ENCODE results near the gene BAZ2A. TPM values are rescaled to one million over a fixed set of nuclear protein-coding genes. Genes with fewer than 3 reads are reported as not detected.

The BAZ2A gene
- total RNA-seq (100 to 1,000 TPM in 2 of 7 donors, 10 to 100 TPM in 5; 49.4 to 105 (median 77.5) TPM), polyA plus RNA-seq (10 to 100 TPM; 38.3 to 93.6 TPM)
- long read RNA-seq, donor 1, partial matches to known transcripts, result 69 of 105 reads
- long read RNA-seq, donor 1, other reads (novel, unspliced or antisense), result 36 of 105 reads
- long read RNA-seq, donor 2, partial matches to known transcripts, result 24 of 25 reads
- long read RNA-seq, donor 2, other reads (novel, unspliced or antisense), result 0 of 25 reads
- long read RNA-seq, donor 3, partial matches to known transcripts, result 5 of 28 reads
- long read RNA-seq, donor 3, other reads (novel, unspliced or antisense), result 22 of 28 reads

DNA sequence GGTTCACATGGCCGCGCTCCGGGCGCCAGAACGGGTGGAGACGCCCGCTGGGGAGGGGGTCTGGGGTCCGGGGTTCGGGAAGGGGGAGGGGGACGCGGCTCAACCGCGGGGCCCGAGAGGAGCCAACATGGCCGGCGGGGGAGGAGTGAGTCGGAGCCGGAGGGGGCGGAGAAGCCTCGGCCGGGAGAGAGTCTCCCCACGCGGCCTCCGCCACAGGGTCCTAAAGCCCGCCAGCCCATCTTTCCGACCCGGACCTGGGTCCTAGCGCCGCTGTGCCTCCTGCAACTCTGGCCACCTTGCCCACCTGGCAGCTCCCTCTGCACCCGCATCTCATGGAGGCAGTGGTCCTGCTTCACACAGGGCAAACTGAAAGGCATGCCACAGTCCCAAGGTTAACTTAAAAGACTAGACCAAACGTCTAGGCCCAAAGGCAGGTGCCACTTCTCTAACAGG is at the start of gene BAZ2A:
Gene BAZ2A (minus strand): TSS at position 147 of the 453 bp plus-strand sequence. CDS start 12,796 bp downstream, outside the sequence.
- peak; percentile 79 to 90 (median 87) for DNase-seq
- H3K27ac ChIP-seq, result peak within 1 kb of the TSS; percentile 85 to 98
- H3K27me3 ChIP-seq, result no peaks in the 10 kb centered on the region
- peak within 1 kb of the TSS; percentile 81 for H3K4me3 ChIP-seq
- no peak for TF ChIP-seq EP300 (IDR thresholded peaks at IDR 0.05)
- peak; percentile 32 for TF ChIP-seq POLR2A (IDR thresholded peaks at IDR 0.05)
- TF ChIP-seq CTCF (IDR thresholded peaks at IDR 0.05), result no peak
- peaks cover 20% of the 10 kb centered on the region for H3K4me1 ChIP-seq (ENCODE audit: insufficient read depth)
- WGBS, 3 donors, result 0 to 1% (median 1%) methylated on average over 25 to 31 of the region's 31 CpGs
- H3K36me3 ChIP-seq, result no peaks in the 10 kb centered on the region
- no peaks in the 10 kb centered on the region for H3K9me3 ChIP-seq
- intact Hi-C loops (cut with DNase I), result loop anchor here in 3 of 4 donors (5.0 to 10.0 kb wide), 3 partner anchors 108 to 895 kb away; partner anchors contain the start of gene RBMS2 (in 1 of the 3)

- Histone ChIP-seq H3K4me3 (no peak overlapping the region), H3K27me3 (no peaks in the 10 kb centered on the region), H3K27ac (no peak overlapping the region), H3K36me3 (no peaks in the 10 kb centered on the region), H3K4me1 (ENCODE audit: insufficient read depth) (peaks cover 22% of the 10 kb centered on the region), H3K9me3 (no peaks in the 10 kb centered on the region)
- no peak for TF ChIP-seq POLR2A (IDR thresholded peaks at IDR 0.05)
- no peak for TF ChIP-seq CTCF (IDR thresholded peaks at IDR 0.05)
- no peak for TF ChIP-seq EP300 (IDR thresholded peaks at IDR 0.05)
- WGBS, 3 donors, result 85 to 94% (median 90%) methylated on average over 2 of the region's 2 CpGs
- DNase-seq, result peak in 1 of 5 donors; percentile 25
- intact Hi-C loops (cut with DNase I), result no loop called here
These were observed 48.7 kb upstream of the BAZ2A start for GRCh38 chr12:56678852-56679251.

GRCh38 chr12:56677680-56678079 is 47.6 kb upstream of the BAZ2A start:
- H3K9me3 ChIP-seq, result no peaks in the 10 kb centered on the region
- no peaks in the 10 kb centered on the region for H3K36me3 ChIP-seq
- no peak overlapping the region for H3K27ac ChIP-seq
- H3K4me3 ChIP-seq, result no peak overlapping the region
- no peak for TF ChIP-seq EP300 (IDR thresholded peaks at IDR 0.05)
- TF ChIP-seq CTCF (IDR thresholded peaks at IDR 0.05), result no peak
- no peak for TF ChIP-seq POLR2A (IDR thresholded peaks at IDR 0.05)
- DNase-seq, result no peak
- peaks cover 17% of the 10 kb centered on the region for H3K4me1 ChIP-seq (ENCODE audit: insufficient read depth)
- no peaks in the 10 kb centered on the region for H3K27me3 ChIP-seq
- WGBS, 3 donors, result 61 to 81% (median 78%) methylated on average over 1 of the region's 1 CpG
- intact Hi-C loops (cut with DNase I), result no loop called here

- H3K27me3 ChIP-seq, result no peaks in the 10 kb centered on the region
- 63 to 78% (median 69%) methylated on average over 11 of the region's 11 CpGs for WGBS, 3 donors
- no peak for TF ChIP-seq POLR2A (IDR thresholded peaks at IDR 0.05)
- no peak for TF ChIP-seq EP300 (IDR thresholded peaks at IDR 0.05)
- no peak for TF ChIP-seq CTCF (IDR thresholded peaks at IDR 0.05)
- DNase-seq, result peak in 1 of 5 donors; percentile 28
- no peak overlapping the region for H3K4me3 ChIP-seq
- H3K36me3 ChIP-seq, result no peaks in the 10 kb centered on the region
- no peaks in the 10 kb centered on the region for H3K9me3 ChIP-seq
- no peak overlapping the region for H3K27ac ChIP-seq
- intact Hi-C loops (cut with DNase I), result no loop called here
- H3K4me1 ChIP-seq (ENCODE audit: insufficient read depth), result peaks cover 17% of the 10 kb centered on the region
These were observed 46.9 kb upstream of the BAZ2A start for GRCh38 chr12:56676851-56677580.

Measured in ovary (tissue), 10 donors.